NCI-H748 treated with DMSO at 0.1 percent for 48 hours (cell line): Measurements from ENCODE around the gene TMEM240.
"Not testable (repeated sequence)": the region's sequence is repeated elsewhere in the genome, so short reads cannot be mapped to it uniquely, and the experiment has no call there.

Experiments
- DNase-seq: peaks from one replicate; lab custom pipeline; 2025; lab: John Stamatoyannopoulos, UW

The TMEM240 gene

DNA sequence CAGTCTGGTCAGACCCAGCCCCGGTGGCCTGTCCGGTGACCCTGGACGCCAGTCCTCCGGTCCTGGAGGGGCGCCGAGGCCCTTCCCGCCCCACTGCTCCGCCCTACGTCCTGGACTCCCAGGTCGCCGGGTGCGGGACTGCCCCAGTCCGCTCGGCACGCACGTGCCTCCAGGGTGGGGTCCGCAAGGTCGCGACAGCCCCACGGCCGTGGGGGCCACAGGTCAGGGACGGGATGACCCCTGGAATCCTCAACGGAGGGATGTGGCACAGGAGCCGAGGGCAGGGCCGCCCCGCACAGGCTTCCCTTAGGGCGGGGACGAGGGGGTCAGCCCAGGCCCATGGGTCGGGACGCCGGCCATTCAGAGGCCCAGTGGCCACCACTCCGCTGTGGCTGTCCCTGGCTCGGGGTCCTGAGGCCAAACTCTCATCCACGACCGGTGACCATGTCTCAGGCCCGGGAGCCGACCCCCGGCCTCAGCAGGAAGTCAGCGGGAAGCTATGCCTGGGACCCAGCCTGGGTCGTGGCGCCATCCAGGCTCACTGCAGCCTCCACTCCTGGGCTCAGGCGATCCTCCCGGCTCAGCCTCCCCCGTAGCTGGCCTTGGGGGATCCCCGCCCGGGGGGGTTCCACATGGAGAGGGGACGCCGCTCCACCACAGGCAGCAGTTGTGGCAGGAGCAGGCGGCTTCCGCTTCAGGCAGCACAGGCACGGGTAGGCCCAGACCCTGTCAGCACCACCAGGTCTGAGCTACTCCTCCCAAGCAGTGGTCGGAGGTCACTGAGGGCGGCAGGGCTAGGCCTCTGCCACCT, 599 bp upstream of the TMEM240 start:
- no peak for DNase-seq

DNA sequence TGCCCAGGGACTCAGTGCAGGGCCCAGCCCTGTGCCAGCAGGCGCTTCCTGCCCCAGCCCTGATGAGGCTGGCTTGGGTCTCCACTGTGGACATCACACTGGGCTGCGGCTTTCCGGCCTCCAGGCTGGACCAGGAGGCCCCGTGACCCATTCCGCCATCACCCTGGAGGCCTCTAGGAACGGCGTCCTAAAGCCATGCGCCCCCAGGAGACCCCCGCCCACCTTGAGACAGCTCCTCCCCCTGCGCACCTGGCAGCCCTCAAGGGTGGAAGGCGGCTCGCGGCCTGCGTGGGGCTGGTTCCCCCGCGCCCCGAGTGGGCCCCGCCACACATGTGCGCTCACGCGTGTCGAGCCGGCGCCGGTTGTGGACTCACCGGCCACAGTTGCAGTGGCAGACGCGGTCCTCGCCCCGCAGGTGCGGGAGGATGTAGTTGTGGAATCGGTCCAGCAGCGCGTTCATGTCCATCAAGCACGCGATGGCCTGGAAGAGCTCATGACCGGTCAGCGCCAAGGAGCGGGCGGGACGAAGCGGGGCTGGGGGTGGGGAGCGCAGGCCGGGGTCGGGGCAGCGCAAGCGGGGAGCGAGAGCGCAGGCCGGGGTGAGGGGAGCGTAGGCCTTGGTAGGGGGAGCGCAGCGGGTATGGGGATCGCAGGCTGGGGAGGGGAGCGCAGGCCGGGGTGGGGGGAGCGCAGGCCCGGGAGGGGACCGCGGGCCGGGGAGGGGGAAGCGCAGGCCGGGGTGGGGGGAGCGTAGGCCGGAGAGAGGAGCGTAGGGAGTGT, 924 bp downstream of the TMEM240 start:
- no peak for DNase-seq

GRCh38 chr1:1538989-1539309, 1.5 kb downstream of the TMEM240 start:
- no peak for DNase-seq

DNA sequence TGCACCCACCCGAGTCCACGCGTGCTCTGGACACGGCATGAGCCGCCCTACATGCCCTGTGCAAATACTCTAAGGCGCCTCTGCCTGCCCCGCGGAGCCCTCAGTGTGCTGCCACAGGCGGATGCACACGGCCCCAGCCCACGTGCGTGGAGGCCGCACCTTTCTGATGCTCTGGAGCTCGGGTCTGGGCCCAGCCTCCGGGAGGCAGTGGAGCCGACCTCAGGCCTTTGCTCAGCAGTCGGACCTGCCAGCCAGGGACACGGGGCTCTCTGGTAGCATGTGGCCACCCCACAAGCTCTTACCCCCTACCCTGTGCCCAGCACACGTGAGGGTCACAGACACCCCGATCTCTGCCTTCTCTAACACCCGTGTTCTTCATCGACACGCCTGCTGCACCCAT, 2.1 kb downstream of the TMEM240 start:
- DNase-seq = no peak

DNA sequence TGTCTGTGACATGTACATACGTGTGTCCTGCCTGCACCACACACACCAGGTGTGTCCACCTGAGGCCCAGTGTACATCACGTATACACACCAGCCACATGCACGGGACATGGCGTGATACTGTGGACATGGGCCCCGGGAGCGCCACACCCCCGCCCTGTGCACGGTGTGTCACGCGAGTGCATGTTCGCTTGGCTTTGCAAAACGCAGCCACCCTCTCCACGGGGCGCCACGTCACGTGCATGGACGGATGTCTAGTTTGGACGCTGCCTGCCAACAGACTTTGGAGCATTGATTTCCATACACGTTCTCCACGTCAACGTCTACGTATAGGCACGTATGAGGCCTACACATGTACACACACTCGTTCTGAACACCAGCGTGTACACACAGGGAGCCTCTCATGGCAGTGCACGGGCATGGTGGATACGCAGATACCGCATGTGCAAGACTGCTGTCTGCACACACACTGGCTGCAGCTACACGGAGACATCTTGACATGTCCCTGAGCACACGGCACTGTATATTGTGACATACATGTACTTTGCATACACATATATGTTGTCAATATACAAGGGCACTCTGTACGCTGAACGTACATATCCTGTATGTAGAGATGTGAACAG, 2.7 kb downstream of the TMEM240 start:
- no peak for DNase-seq

GRCh38 chr1:1536938-1537546, 3.4 kb downstream of the TMEM240 start:
- no peak for DNase-seq

DNA sequence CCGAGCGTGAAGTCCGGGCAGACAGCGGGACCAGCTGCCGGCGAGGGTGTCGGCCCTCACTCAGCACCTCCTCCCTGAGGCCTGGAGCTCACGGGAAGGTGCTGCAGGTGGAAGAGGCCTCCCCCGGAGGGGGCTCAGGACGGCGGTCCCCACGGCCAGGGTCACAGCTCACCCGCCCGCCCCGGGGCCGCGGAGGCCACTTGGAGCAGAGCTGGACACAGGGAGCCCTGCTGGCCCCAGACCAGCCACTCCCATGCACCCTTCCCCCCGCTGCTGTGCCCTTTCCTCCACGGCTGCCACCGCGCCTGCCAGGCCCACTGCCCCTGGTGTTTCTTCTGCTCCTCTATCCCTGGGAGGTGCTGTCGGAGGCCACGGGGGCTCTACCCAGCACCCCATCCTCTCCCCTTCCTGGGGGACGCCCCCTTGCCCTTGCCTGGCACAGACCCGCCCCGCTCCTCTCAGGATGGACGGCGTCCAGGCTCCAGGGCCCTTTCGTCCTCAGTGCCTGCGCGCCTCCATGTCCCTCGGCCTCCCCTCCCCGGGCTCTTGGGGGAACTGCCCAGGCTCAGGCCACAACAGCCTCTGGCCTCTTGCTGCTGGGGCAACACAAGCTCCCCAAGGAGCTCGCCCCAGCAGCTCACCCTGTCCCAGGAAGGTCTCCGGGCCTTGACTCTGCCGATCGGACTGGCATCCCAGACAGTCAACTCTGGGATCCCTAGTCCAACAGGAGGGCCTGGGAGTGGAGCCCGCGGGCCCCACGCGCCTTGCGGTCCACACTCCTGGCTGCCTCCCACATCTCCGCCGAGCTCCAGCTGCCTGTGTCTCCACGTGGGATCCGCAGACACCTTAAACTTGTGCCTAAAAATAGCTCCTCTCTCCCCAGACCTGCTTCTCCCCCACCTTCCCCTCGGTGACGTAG, 4.1 kb downstream of the TMEM240 start:
- no peak for DNase-seq

- DNase-seq = no peak
Measured at GRCh38 chr1:1535201-1536018, 5.0 kb downstream of the TMEM240 start.

DNA sequence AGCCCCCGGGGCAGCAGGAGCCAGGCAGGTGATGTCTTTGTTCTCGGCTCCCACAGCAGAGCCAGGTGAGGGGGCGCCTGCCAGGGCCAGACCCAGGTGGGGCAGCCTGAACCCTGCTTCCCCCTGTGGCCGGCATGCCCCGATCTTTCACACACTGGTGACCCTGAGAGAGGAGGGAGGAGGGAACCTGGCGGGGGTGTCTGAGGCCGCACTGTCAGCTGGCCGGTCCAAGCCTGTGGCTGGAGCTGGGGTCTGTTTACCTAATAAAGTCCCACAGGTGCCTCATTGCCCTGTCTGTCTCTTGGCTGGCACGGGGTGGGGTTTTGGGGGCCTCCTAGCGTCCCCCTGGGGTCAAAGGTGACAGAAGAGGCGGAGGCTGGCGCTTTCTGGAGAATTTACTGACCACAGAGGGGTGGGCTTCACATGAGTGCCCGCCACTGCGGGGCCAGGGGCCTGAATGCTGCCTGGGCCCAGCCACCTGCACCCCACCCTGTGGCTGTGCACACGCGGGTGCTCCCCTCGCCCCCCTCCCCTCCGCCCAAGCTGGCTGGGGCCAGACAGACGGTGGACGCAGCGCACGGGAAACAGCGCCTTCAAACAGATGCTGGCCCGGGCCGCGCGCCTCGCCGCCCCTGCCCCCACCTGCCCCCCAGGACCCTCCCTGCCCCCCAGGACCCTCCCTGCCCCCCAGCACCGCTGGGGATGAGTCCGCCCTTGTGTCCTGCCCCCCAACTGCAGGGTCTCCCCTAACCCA, 5.8 kb downstream of the TMEM240 start:
- DNase-seq = no peak

GRCh38 chr1:1533894-1534291, 6.5 kb downstream of the TMEM240 start:
- DNase-seq = not testable (repeated sequence)

- not testable (repeated sequence) for DNase-seq
Measured at GRCh38 chr1:1533176-1533893, 7.1 kb downstream of the TMEM240 start.

- DNase-seq = no peak
Measured at GRCh38 chr1:1531947-1532346, 8.5 kb downstream of the TMEM240 start.

- no peak for DNase-seq
Measured at GRCh38 chr1:1529936-1530335, 10.5 kb downstream of the TMEM240 start.

DNA sequence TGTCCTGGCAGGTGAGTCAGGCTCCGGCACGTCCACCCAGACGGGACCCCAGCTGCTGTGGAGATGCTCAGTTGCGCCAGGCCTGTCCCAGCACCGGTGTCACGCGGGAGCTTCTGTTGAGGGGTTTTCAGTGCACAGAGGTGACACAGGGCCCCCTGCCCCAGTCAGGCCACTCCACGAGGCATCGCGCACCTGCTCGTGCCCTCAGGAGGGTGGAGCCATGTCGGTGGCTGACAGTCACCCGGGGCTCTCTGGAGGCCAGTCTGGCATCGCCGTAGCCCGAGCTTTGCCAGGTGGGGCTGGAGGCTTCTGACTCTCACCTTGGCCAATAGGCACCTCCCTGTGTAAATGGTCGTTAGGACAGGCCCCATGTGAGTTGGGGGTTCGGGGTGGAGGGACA, 11.1 kb downstream of the TMEM240 start:
- no peak for DNase-seq

- DNase-seq = no peak
Measured at GRCh38 chr1:1528301-1529267, 11.8 kb downstream of the TMEM240 start.

GRCh38 chr1:1527092-1527816, 13.2 kb downstream of the TMEM240 start:
- no peak for DNase-seq

GRCh38 chr1:1526476-1526875, 13.9 kb downstream of the TMEM240 start:
- not testable (repeated sequence) for DNase-seq
